Hematopoietic multipotent progenitor cell treated with erythropoietin and hydrocortisone succinate and interleukin-3 and kit ligand, for 6 days (in vitro differentiated cells): ENCODE results near the gene ATOH1.
A peak's percentile ranks its signal among the peaks of the same experiment; 100 is the strongest.

Experiments
- DNase-seq: peaks from one replicate; pipeline ENCODE4 v3.0.0-alpha.2; 2015

ATOH1 gene, protein sequence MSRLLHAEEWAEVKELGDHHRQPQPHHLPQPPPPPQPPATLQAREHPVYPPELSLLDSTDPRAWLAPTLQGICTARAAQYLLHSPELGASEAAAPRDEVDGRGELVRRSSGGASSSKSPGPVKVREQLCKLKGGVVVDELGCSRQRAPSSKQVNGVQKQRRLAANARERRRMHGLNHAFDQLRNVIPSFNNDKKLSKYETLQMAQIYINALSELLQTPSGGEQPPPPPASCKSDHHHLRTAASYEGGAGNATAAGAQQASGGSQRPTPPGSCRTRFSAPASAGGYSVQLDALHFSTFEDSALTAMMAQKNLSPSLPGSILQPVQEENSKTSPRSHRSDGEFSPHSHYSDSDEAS

DNA sequence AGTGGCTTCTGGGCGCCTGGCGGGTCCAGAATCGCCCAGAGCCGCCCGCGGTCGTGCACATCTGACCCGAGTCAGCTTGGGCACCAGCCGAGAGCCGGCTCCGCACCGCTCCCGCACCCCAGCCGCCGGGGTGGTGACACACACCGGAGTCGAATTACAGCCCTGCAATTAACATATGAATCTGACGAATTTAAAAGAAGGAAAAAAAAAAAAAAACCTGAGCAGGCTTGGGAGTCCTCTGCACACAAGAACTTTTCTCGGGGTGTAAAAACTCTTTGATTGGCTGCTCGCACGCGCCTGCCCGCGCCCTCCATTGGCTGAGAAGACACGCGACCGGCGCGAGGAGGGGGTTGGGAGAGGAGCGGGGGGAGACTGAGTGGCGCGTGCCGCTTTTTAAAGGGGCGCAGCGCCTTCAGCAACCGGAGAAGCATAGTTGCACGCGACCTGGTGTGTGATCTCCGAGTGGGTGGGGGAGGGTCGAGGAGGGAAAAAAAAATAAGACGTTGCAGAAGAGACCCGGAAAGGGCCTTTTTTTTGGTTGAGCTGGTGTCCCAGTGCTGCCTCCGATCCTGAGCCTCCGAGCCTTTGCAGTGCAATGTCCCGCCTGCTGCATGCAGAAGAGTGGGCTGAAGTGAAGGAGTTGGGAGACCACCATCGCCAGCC is at the start of gene ATOH1:
TSS of gene ATOH1 (plus strand) at position 422 of the 663 bp plus-strand sequence. CDS start at position 596, 174 bp downstream.
- peak; percentile 2 for DNase-seq

DNA sequence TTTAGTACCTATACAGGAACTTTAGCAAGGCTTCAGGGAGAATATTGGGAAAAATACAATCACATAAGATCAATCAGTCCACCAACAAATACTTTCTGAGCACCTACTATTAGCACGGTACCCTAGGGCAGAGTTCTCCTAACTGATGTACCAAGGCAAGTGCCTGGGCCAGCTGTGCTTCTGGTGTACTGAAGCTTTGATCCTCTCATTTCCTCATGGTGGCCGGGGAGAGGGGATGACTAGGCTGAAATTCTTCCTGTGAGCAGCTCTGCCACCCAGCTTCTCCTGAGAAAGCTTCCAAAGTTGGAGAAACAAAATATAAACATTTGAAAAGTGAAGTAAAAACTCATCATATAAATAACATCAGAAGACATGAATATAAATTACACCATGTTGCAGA is 49.3 kb upstream of the ATOH1 start:
- no peak for DNase-seq

DNA sequence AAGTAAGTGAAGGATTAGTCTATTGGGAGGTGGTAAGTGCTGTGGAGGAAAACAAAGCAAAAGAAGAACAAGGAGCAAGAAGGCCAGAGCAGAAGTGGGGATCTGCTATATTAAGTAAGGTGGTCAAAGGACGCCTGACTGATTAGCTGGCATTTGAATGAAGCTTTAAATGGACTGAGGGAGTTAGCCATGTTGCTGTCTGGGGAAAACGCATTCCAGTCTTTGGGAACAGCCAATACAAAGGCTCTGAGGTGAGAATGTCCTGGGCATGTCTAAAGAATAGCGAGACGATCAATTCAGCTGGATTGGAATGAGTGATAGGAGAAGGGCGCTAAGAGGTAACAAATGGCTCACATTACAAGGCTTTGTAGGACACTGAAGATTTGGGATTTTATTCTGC is 48.5 kb upstream of the ATOH1 start:
- no peak for DNase-seq

DNA sequence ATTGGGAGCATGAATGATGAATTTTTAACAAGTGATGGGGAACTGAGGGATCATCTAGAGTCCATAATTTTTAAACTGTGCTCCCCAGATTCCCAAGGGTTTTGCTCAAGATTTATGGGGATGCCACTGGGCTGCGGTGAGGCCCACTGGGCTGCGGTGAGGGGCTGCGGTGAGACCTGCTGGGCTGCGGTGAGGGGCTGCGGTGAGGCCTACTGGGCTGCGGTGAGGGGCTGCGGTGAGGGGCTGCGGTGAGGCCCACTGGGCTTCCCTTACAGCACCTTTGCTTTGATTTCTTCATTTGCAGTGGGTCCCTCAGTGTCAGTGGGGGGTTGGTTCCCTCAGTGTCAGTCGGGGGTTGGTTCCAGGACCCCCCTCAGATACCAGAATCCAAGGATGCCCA is 47.4 kb upstream of the ATOH1 start:
- DNase-seq = no peak

GRCh38 chr4:93786149-93786548 is 42.4 kb upstream of the ATOH1 start:
- no peak for DNase-seq

DNA sequence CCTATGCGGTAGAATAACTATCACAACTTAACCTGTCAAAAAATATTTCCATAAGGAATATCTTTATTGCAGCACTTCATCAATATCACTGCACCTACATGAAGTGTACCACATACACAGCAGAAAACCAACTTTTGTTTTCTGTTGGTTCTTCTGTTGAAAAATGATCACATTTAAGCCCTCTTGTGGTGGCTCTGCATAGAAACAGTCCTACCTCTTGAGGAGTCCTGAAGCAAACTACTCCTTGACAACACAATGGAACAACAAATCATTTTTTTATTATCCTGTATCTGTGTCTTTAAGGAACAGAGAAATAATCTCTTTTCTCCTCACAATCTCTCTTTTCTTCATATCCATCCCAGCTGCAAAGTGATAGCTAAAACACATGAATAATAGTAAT is 39.8 kb upstream of the ATOH1 start:
- peak; percentile 41 for DNase-seq

GRCh38 chr4:93791570-93792195 is 36.9 kb upstream of the ATOH1 start:
- peak; percentile 85 for DNase-seq

GRCh38 chr4:93802045-93802444 is 26.5 kb upstream of the ATOH1 start:
- DNase-seq = no peak

DNA sequence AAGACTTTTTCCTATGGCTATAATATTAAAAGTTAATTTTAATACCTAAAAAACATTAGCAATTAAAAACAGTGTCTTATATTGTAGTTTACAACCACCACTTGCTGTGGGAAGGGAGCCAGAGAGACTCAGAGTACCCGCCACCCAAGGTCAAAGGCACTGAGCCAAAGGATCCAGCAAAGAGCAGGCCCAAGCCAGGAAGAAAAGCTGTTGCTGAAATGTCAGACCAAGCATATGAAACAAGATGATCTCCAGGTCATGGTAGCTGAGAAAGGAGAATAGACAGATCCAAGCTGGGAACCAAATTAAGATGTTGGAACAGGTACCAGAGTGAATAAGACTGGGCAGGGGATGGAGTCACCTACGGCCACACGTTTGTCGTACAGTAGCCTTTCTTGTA is 18.8 kb upstream of the ATOH1 start:
- no peak for DNase-seq

DNA sequence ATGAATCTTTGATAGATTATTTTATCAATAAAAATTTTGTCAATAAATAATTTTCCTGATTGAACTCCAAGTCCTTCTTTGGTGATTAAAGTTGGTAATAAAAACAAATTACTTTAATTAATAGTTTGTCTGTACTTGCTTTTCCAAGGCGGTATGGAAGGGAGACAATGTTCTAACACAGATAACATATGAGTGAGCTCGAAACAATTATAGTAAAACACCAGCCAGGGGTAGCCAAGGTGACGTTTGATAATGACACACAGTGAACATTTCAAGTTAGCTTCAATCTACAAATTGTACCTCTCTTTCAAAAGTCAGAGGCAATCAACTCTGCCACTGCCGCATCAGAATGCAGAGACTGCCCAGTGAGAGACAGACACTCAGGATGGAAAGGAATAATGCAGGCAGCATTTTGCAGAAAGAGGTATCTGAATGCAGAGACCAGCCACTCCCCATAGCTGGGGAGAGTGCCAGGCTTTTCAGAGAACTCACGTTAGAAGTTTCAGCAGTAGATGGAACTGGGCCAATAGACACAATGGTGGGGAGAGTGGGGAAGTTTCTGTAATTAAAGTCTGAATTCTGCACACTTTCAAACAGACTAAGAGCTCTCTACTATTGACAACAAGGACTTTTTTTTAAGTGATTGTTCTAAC is 18.1 kb upstream of the ATOH1 start:
- no peak for DNase-seq

GRCh38 chr4:93813092-93813491 is 15.5 kb upstream of the ATOH1 start:
- no peak for DNase-seq

GRCh38 chr4:93814141-93814540 is 14.4 kb upstream of the ATOH1 start:
- DNase-seq = no peak

GRCh38 chr4:93814722-93815121 is 13.8 kb upstream of the ATOH1 start:
- peak; percentile 74 for DNase-seq

GRCh38 chr4:93825551-93826216 is 2.9 kb upstream of the ATOH1 start:
- no peak for DNase-seq

- no peak for DNase-seq
Observed at GRCh38 chr4:93827272-93827947, 1.1 kb upstream of the ATOH1 start.

- DNase-seq = peak; percentile 14
Observed at GRCh38 chr4:93828995-93829819, 654 bp downstream of the ATOH1 start.

DNA sequence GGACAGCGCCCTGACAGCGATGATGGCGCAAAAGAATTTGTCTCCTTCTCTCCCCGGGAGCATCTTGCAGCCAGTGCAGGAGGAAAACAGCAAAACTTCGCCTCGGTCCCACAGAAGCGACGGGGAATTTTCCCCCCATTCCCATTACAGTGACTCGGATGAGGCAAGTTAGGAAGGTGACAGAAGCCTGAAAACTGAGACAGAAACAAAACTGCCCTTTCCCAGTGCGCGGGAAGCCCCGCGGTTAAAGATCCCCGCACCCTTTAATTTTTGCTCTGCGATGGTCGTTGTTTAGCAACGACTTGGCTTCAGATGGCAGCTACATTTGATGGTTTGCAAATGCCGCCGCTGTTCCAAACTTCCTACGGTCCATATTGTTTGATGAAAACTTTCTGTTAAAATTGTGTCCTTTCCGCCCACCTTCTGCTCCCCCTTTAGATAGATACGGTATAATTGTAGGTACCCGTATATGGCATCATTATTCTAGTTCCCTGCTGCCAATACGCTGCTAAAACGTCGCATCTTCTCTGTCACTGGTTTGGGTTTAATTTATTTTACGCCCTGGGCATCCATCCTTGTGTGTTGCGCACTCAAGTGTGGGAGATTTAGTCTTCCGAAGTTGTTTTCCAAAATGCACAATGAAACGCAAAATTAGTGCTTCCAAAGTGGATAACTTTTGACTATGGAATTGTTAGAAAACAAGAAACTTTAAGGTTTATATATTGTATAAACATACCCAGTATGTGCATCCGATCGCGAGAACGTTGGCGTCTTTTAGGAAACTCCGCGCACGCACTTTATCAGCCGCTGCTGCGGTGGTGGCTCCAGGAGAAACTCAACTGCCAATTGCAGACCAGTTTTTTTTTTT is 1.5 kb downstream of the ATOH1 start:
- peak; percentile 2 for DNase-seq

GRCh38 chr4:93831716-93832496 is 3.4 kb downstream of the ATOH1 start:
- no peak for DNase-seq

DNA sequence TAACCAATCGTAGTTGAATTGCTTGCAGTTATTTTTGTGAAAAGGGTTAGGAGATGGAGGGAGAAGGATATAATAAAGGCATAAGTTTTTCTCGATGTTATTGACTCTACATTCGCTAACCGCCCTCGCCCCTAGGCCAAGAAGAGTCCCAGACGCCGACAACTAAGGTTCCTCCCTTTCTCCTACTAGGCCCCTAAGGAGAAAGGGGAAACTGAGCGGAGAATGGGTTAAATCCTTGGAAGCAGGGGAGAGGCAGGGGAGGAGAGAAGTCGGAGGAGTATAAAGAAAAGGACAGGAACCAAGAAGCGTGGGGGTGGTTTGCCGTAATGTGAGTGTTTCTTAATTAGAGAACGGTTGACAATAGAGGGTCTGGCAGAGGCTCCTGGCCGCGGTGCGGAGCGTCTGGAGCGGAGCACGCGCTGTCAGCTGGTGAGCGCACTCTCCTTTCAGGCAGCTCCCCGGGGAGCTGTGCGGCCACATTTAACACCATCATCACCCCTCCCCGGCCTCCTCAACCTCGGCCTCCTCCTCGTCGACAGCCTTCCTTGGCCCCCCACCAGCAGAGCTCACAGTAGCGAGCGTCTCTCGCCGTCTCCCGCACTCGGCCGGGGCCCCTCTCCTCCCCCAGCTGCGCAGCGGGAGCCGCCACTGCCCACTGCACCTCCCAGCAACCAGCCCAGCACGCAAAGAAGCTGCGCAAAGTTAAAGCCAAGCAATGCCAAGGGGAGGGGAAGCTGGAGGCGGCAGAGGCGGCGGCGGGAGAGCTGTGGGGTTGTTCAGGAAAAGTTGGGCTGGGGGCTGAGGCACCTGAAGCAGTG is 5.9 kb downstream of the ATOH1 start:
- DNase-seq = peak; percentile 2
